ENCODE results near the gene FANK1.

DNA sequence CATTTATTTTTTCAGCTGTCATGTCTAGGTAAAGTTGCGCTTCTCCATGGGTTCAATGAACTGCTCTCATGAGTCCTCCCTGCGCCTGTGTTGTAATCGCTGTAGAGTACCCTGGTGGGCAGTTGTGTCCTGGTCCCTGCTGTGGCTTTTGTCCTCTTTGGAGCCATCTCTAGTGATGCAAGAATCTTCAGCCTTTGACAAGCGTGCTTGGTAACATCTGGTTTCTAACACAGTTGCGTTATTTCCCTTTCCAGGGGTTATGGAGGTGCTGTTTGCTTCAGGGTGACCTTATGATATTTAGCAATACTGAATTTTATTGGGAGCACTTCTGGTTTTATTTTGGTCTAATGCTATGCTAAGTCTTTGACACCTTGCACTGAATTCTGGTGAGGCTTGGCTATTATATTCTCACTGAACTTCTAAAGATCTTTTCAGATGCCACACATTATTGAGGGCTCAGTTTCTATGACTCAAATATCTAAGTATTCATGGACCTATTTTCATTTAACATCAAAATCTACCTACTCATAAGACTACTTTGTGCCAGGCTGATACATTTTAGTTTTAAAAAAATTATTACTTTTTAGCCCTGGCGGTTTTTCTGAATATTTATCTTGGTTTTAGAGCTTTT, 88.6 kb downstream of the FANK1 start:
- no peak for TF ChIP-seq ZNF274 (IDR thresholded peaks at IDR 0.05; ENCODE audit: low read depth, low read length)
- TF ChIP-seq YY1 (IDR thresholded peaks at IDR 0.05; ENCODE audit: insufficient read depth, insufficient read length) = no peak

Measured in NT2/D1 (cell line).